C4-2B (cell line): ENCODE measurements around the gene CNR1.

Experiments
- ZFX ChIP-seq: fragments of 450-650 bp; IDR thresholded peaks from 2 replicates; pipeline ENCODE4 v1.6.1; 2017
- TF ChIP-seq, protein P1 (sequence below): fragments of 450-650 bp; conservative IDR thresholded peaks from 2 replicates; pipeline ENCODE4 v1.5.1; 2017; ENCODE audit warnings: mild to moderate bottlenecking

DNA sequence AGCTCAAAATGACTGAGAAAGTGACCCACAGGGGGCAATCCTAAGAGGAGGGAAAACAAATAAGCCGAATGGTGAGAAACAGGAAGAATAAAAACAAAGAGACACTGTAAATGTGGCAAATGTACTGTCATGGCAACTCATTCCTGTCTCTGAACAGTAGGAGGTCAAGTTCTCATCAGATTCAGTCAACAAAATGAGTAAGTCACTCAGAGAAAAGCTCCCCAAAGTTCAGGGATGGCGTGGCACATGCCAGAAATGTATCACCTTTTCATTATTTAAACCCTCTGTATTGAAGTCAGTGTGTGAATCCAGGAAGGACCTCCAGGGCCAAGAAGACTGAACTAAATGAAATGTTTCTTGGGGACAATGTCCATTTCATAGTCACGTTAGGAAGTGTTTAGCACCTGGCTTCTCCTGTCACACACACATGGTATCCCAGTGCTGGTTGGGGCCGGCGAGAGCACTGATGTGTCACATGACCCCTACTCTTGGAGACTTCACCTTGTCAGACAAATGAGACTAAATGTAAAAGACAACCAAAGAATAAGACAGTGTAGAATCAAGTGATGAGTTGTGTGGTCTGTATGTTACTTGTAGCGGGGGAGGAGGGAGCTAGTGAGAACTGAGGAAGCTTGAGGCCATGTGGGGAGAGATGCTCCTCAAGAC lies 20.7 kb downstream of the CNR1 start:
- TF ChIP-seq, protein P1, sequence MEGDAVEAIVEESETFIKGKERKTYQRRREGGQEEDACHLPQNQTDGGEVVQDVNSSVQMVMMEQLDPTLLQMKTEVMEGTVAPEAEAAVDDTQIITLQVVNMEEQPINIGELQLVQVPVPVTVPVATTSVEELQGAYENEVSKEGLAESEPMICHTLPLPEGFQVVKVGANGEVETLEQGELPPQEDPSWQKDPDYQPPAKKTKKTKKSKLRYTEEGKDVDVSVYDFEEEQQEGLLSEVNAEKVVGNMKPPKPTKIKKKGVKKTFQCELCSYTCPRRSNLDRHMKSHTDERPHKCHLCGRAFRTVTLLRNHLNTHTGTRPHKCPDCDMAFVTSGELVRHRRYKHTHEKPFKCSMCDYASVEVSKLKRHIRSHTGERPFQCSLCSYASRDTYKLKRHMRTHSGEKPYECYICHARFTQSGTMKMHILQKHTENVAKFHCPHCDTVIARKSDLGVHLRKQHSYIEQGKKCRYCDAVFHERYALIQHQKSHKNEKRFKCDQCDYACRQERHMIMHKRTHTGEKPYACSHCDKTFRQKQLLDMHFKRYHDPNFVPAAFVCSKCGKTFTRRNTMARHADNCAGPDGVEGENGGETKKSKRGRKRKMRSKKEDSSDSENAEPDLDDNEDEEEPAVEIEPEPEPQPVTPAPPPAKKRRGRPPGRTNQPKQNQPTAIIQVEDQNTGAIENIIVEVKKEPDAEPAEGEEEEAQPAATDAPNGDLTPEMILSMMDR = no peak
- no peak for TF ChIP-seq ZFX
